GM21619 (cell line): ENCODE results near the gene ARMCX2.
A peak's percentile ranks its signal among the peaks of the same experiment; 100 is the strongest.
"Not testable (repeated sequence)": the region's sequence is repeated elsewhere in the genome, so short reads cannot be mapped to it uniquely, and the experiment has no call there.

ENCODE experiments used
- ATAC-seq: cut with Tn5 transposase; IDR thresholded peaks from one replicate; pipeline ENCODE4 v1.9.1; 2021; ENCODE audit not compliant: unreplicated experiment

ARMCX2 gene

DNA sequence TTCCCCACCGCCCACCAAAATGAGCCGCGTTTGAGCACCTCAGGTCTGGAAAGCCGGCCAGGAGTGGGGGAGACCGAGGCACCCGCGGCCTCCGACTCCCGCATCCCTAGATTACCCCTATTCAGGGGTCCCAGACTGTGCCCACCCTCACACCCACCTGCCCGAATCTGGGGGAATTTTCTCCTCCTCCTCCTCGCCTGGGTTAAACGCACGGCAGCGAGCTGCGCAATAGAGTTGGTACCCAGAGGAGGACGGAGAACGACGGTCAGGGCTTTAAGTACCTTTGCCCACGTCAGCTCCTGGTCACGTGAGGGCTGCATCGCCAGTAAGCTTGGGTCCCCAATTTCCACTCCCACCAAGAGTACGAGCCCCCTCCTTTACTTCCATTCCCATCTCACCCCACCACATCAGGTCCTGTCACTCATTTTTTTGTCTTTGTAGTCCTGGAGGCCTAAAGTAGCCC, at the start of gene ARMCX2:
Gene ARMCX2 (minus strand): TSS at position 250 of the 463 bp plus-strand sequence. CDS start 2,262 bp downstream, outside the sequence.
- ATAC-seq: peak; percentile 66

DNA sequence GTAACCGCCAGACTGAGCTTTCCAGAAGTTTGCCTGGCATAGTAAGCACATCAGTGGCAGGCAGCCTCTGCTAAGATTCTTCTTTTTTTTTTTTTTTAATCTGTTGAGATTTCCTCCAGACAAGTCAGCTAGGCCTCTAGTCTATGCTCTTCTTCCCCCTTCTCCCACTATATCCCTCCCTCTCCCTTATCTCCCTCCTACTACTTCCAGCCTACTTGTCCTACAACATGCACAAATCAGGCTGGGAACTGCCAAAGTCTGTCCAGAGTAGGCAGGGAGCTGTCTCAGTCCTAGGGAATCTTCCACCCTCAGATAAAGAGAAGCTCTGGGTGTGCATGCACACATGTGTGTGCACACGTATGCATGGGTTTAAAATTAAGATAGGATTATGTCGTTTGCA, 49.7 kb upstream of the ARMCX2 start:
- no peak for ATAC-seq

DNA sequence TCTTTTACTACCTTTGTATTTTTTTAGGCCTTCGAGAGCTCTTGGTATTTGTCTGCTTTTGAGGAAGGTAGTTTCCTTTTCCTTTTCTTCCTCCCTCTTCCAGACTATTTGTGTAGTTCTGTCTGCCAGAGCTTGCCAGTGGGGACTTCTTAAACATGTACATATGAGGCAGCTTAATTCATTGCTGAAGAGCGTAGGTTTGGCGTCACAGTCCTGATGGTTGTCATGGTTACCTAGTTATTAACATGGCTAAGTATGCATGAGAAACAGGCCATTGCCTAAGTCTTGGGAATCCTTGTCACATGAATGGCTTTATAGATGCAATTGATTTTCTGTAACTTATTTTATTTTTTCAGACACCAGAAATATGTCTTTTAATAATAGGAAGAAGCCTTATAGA, 48.5 kb upstream of the ARMCX2 start:
- ATAC-seq: no peak

DNA sequence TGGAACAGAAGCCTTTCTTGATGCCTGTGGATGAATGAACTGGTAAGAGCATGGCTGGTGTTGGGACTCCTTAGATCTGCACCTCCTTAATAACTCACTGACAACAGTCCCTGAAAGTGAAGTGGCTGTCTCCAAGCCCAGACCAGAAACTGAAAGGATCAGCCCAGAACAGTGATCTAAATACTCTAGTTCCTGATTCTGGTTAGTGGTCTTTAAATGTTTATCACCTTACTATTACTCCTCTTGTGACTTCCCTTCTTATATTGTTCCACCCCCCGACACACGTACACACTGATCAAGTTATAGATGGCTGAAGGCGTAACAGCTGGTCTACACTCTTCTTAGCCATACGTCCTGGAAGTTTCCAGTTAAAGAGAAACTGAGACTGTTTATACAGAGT, 33.8 kb upstream of the ARMCX2 start:
- ATAC-seq: peak; percentile 81

DNA sequence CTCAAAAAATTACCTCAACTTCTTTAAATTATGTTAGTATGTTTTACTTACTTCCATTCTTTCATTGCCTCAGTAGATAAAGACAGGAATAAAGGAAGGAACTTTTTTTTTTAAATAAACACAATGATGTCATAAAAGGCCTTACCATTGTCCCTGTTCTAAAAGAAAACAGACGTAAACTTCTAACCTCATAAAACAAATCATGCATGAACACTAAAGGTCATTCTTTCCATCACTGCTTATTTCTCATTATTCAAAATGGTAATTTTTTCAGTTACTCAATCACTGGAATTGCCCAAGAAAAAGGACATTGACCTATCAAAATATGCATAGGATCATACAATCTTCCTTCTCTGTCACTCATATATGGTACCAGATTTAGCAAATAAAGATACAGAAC, 32.2 kb upstream of the ARMCX2 start:
- ATAC-seq: no peak

DNA sequence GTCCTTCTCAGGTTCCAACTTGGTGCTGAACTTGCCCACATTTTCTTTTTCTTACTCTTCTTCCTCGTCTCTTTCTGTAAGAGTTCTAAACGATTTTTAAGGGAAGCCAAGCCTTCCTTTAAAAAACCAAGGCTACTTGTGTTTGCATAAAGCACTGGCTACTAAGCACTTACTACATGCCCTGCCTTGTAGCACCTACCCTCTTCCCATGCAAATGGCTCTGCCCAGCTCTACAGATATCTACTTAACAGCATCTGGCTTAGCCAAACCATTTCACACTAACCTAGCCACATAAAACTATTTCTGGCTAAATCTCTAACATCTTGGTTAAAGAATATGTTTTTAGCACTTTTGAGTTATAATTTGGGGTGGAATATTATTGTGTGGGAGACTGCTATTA, 26.9 kb upstream of the ARMCX2 start:
- no peak for ATAC-seq

DNA sequence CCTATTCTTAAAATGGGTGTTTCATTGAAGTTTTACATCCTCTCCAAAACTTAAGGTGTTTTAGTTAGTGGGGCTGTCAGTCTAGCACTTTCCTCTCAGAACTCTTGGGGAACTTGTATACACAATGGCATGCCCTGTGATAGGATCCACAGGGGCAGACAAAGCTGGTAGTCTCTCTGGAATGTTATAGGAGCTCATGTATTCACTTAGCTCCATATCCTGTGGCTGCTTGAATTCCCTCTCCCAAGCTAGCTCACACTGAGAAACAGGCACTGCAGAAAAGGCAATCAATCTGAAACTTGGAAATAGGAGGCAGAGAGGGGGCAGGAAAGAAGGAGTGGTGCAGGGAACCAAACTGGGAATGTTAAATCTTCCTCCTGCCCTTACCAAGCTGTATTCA, 26.3 kb upstream of the ARMCX2 start:
- no peak for ATAC-seq

DNA sequence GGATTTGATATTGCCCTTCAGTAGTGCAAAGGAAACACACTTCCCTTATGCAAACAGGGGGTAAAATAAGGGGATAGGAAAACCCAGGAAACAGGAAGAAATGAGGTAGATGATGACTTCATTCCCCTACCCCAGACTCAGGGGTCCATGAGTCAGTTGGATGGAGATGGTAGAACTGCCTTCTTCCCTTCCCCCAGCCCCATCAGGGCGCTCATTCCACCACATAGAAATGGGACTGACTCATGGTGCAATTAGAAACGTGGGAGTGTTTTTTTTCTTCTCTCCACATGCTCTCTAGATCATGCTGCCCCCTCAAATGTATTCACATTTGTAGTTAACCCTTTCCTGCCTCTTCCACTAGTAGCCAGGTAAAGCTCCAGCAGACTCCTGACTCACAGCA, 23.1 kb upstream of the ARMCX2 start:
- ATAC-seq: no peak

DNA sequence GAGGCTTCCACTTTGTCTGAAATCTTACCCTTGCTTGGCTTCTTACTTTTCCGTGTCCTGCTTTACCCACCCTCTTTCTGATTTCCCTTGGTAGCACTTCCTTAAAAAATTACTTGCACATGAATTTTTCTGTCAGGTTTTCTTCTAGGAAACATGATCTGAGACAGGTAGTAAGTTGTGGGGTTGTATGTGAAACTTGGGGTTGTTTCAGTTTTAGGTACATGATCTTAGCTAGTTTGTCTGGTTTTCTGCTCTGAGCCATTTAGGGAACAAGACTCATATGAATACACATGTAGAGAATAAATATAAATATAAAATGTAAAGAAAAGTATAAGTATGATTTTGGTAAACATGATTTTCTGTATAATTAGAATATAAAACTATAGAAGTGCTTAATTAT, 17.4 kb upstream of the ARMCX2 start:
- ATAC-seq: peak; percentile 73

DNA sequence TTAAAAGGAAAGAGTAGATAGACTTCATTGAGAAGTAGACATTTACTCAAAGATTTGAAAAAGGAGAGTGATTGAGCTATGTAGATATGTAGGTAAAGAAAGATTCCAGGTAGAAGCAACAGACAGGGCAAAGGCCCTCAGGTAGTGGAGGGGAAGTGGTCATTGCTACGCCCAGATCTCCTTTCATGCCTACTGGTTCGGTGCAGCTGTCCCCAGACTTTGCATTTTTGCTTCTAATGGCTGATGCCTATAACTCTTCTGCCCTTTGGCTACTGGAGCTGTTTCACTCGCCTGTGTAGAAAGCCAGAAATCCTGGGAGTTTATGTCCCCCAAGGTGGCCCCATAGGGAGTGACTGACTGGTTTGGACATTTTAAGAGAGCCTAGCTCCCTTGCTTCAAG, 16.9 kb upstream of the ARMCX2 start:
- ATAC-seq: no peak

DNA sequence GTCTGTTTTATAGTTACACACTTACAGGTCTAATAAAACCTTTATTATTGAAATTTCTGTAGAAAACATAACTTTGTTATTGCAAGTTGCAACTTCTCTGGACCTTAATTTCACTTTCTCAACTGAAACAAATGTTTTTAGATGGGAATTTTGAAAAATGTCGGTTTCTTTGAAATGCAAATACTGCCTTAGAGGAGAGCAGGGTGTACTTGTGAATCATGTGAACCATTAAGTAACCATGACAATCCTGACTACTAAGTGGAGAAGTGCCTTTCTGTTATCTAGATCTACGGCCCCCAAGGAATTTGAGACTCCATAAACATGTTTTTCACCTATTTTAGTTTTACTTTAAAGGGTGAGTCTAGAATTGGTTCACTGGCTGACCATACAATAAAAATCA, 8.5 kb upstream of the ARMCX2 start:
- ATAC-seq: no peak

DNA sequence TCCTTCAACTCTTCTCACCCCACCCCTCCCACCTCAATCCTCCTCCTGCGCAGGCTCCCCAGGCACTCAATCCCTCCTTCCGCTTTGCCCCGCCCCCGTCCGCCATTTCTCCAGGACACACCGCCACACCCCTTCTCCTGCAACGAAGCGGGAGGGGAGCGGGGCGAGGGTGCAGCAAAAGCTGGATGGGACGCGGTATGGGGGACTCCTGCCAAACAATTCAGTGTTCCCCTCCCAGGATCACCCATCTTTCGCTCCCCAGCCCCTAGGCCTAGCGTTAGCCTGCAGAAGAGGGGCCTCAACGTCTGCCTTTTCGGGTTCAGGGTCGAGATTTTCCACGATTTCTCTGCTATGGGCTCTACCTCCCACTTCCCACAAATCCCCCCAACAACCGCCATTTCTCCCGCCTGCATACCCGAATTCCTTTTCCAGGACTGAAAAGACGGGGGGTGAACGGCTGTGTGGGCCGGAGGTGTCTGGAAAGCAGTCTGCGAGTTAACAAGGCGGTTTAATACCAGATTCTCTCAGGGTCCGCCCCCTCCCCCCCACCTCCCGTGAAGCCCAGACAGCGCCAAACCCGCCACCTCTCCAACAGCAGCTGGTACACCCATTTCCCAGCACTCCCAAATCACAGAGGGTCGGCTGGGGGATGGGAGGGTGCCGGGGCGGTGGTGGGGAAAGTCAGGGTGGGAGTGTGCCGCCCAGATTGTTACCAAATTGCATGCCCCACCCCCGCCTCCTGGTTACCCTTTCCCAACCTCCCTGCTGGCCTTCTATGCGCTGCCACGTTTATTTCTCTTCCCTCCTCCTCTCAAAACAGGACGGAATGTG, 774 bp downstream of the ARMCX2 start:
- ATAC-seq: no peak

DNA sequence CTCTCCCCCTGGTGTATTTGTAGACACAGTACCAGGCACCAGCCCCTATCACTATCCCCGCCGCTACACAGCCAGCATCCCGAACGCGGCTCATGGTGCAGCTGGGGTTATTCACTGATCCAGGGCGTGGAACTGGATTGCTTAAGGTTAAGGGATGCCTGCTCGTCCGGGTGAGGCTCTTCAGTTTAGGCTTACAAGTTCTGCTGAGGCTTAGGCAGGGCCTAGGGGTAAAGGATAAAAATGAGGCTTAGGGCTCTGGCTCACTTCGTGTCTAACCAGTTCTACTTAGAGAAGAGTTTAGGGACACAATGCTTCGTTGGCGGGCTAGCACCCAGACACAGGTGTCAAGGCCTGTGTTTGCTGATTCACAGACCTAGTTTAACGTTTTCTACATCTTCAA, 2.2 kb downstream of the ARMCX2 start:
- no peak for ATAC-seq

DNA sequence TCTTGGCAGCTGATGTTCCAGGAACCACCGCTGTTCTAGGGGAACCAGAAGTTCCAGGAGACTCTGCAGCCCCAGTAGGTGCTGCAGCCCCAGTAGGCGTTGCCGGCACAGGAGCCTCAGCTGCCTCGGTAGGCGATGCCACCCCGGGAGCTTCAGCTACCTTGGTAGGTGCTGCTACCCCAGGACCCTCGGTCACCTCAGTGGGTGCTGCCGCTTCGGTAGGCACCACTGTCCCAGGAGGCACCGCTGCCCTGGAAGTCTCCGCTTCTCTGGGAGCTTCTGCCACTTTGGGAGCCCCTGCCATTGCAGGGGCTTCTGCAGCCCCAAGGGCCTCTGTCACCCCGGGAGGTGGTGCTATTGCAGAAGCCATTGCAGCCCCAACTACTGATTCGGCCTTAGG, 2.8 kb downstream of the ARMCX2 start:
- ATAC-seq: no peak

DNA sequence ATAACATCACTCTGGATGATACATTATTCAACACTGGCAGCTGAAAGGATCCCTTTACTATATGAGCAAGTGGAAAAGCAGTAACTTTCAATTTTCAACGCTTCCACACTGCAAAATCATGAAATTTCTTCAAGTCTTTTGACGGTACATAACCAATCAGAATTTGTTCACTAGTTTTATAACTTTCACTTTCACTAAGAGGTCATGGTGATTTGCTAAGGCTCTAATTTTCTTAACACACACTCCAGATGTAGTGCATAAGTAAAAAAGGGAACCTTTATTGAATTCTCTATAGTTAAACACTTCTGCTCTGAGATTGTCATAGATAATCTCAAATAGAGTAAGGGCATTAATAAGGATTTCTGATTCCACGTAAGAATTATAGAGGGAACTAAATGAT, 4.1 kb downstream of the ARMCX2 start:
- no peak for ATAC-seq

DNA sequence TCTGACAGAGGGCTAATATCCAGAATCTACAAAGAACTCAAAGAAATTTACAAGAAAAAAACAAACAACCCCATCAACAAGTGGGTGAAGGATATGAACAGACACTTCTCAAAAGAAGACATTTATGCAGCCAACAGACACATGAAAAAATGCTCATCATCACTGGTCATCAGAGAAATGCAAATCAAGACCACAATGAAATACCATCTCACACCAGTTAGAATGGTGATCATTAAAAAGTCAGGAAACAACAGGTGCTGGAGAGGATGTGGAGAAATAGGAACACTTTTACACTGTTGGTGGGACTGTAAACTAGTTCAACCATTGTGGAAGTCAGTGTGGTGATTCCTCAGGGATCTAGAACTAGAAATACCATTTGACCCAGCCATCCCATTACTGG, 11.9 kb downstream of the ARMCX2 start:
- not testable (repeated sequence) for ATAC-seq

DNA sequence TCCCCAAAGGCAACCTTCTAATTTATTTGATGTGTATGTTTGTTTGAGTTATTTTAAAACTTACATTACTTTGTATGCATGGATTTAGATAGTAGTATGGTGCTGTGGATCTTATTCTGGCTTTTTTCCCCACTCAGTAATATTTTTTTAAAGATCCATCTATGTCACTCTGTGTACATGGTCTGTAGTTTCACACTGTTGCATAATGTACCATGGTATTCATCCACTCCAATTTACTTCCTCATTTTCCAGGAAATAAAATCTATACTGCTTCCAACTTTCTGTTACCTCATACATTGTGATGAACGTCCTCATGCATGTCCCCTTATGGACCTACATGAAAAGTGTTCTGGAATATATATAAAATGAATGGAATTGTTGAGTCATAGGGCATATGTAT, 17.6 kb downstream of the ARMCX2 start:
- ATAC-seq: no peak

DNA sequence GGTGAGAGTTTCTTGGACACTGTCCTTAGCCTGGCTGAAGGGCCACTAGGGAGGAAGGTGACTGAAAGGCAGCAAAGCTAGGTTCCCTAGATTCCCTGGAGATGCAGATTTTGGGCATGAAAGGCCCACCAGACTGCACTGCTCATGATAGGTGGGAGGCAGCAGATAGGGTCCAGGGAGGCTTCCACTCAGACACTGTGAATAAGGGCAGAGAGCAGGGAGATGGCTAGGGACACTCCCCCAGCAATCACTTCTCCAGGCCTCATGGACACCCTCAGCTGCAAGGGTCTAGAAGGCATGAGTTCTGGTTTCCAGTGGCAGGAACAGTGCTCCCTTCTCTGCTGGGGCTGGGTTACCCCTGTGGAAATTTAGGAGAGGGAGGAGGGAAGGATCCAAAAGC, 20.1 kb downstream of the ARMCX2 start:
- no peak for ATAC-seq

DNA sequence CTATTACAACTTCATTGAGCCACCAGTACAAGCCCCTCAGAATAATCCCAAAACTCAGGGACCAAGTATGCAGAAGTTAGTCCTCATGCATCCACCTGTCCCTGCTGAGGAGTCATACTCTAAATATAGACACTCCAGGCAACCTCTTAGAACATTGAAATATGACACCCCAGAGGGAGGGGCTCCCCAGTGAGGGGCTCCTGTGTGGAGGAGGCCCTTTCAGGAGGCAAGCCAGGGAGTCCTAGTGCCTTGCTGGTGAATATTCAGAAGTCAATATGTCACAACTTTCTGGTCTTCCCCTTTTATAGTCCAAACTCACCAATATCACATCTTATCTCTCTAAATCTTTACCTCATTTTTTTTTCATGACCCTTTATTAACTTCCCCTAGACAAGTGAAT, 40.3 kb downstream of the ARMCX2 start:
- no peak for ATAC-seq

DNA sequence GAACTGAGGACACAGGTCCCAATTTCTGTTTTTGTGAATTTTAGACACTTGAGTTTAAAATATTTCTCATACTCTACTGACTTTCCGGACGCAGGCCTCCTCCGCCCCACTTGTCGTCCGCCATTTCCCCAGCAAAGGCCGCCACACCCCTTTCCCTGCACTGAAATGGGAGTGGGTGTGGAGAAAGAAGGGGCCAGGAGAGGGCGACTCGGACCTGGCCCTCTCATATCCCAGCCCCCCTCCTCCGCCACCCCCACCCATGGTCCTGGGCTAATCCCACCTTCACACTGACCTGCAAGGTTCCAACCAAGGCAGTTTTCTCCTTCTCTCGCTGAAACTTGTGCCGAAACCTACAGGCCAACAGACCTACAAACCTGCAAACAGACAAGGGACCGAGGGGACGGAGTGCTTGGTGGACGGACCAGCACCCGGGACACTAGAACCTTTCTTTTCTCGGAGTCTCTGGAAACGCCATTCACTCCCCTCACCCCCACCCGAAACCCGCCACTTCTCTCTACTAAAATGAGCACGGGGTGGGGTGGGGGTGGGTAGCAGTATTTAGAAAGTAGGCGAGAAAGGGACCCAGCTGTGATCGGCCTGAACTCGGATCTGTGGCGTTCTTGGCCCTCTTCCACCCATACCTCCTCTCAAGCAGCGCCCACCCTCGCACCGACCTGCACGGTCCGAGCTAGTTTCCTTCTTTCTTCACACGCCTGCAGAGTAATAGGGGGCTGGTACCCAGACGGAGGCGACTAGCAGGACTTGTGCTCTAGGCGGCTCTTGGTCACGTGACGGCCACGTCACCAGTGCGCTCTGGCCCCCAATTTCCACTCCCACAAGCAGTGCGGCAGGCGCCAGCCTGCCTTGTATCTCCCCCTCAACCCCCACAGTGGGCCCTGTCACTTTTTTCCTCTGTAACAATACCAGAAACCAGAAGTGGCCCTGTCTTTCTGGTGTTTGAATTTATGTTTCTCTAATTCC, 42.1 kb downstream of the ARMCX2 start, which contains the start of gene ARMCX6:
Gene ARMCX6 (minus strand): TSS at position 790 of the 981 bp plus-strand sequence. CDS start 1,380 bp downstream, outside the sequence.
- ATAC-seq: peak; percentile 95

DNA sequence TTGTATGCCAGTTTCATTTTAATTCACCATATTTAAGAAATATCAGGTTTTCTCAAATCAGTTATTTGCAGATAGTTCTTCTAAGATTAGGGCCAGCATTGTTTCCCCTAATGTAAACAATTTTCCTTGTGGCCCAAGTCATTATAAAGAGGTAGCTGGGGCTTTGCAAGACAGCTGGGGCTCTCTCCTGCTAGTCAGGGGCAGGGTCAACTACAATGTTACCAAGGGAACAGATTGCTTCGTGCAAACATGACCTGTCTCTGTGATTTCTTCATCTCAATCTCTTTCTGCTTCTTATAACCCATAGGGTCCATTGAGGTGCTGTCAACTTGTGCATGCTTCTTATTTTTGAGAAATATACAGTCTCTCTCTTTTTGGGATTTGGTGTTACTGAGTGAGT, 53.9 kb downstream of the ARMCX2 start:
- ATAC-seq: no peak
